Measurements from ENCODE around the gene DTNA. TPM values are rescaled to one million over a fixed set of nuclear protein-coding genes. Genes with fewer than 3 reads are reported as not detected.

The DTNA gene
- polyA plus RNA-seq, 1 experiment: 16.4 TPM

DNA sequence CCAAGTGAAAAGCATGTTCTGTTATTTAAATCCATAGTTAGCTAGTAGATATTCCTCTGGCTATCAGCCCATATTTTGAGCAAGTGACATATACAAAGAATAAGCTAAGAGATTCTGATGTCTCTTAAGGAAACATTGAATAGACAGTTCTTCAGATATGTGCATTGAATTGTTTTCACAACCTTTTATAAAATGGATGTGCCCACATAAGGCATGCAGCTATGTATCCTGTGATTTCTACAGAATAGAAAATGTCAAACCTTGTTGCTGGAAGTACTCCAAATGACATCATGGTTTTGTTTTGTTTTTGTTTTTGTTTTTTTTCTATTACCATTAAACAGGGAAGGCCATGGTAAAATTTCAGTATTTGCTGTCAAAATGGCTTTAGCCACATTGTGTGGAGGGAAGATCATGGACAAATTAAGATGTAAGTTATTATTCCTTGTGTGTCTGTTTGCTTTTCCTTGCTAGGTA, 95.8 kb downstream of the DTNA start:
- Histone ChIP-seq H3K4me3 (ENCODE audit: low read depth, low read length) (no peak overlapping the region), H3K9me3 (ENCODE audit: control insufficient read depth, insufficient read depth, low read length) (no peaks in the 10 kb centered on the region), H3K27me3 (ENCODE audit: control insufficient read depth, insufficient read depth, low read length) (no peaks in the 10 kb centered on the region), H3K27ac (ENCODE audit: low read depth, low read length) (no peak overlapping the region)
- TF ChIP-seq, protein P1, sequence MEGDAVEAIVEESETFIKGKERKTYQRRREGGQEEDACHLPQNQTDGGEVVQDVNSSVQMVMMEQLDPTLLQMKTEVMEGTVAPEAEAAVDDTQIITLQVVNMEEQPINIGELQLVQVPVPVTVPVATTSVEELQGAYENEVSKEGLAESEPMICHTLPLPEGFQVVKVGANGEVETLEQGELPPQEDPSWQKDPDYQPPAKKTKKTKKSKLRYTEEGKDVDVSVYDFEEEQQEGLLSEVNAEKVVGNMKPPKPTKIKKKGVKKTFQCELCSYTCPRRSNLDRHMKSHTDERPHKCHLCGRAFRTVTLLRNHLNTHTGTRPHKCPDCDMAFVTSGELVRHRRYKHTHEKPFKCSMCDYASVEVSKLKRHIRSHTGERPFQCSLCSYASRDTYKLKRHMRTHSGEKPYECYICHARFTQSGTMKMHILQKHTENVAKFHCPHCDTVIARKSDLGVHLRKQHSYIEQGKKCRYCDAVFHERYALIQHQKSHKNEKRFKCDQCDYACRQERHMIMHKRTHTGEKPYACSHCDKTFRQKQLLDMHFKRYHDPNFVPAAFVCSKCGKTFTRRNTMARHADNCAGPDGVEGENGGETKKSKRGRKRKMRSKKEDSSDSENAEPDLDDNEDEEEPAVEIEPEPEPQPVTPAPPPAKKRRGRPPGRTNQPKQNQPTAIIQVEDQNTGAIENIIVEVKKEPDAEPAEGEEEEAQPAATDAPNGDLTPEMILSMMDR (IDR thresholded peaks at IDR 0.05; ENCODE audit: low read depth, low read length): no peak
- no peak for DNase-seq (ENCODE audit: low read depth, low spot score)
- CTCF ChIA-PET: interaction anchor here (0.8 to 1.8 kb wide), 5 partner anchors 17 to 683 kb away, joined by 3 to 10 read pairs (median 4); no protein-coding TSS in a partner anchor
- POLR2A ChIA-PET: no interaction called here

DNA sequence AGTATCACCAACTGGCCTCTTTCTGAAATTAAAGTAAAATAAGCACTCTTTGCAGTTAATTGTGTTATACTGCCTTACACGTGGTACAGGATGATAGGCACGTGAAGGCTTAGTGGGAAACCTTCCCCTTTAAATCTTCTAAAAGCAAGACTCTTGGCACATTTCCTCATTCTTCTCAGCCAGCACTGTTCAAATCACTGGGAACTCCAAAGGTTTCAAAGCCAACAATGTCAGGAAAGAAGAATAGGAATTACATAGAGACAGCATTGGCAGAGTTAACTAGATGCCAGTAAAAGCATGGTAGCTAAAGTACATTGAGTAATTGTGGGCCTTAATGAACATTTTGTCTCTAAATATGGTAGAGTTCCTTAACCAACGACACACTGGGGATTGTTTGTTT, 96.4 kb downstream of the DTNA start:
- no peak for DNase-seq (ENCODE audit: low read depth, low spot score)

DNA sequence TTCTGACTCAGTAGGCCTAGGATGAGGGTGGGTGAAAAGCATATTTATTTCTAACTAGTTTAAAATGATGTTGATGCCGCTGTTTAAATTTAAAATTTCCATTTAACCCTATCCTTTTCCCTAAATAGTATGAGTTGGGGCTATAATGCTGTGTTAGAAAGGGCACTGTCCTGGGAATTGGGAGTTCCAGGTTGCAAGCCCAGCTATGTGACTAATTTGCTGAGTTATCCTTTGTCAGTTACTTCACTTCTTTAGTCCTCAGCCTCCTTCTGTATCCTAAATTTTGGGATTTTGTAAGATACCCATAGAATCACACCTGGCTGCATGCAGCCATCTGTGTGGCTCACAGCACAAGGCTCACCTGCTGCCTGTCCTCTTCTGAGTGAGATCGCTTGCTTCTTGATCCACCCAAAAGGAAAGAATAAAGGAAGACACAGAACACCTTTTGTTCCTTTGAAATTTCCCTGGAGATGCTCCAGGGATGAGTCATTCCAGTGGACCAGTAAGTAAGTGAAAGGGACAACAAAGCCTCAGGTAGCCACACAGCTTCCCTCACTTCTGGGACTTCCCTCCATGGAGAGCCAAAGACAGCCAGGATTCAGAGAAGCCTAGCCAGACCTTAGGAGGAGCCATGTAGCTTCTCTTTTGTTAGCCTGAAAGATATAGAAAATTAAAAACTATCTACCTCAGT, 97.2 kb downstream of the DTNA start:
- DNase-seq (ENCODE audit: low read depth, low spot score): no peak
- Histone ChIP-seq H3K9me3 (ENCODE audit: control insufficient read depth, insufficient read depth, low read length) (no peaks in the 10 kb centered on the region), H3K4me3 (ENCODE audit: low read depth, low read length) (no peak overlapping the region), H3K27me3 (ENCODE audit: control insufficient read depth, insufficient read depth, low read length) (no peaks in the 10 kb centered on the region), H3K27ac (ENCODE audit: low read depth, low read length) (no peak overlapping the region)
- POLR2A ChIA-PET: interaction anchor here (0.7 kb wide), 1 partner anchor 537 kb away, joined by 6 read pairs; the partner anchor contains the start of gene ZNF24
- TF ChIP-seq, protein P1 (IDR thresholded peaks at IDR 0.05; ENCODE audit: low read depth, low read length): no peak
- CTCF ChIA-PET: interaction anchor here (0.6 to 1.3 kb wide), 5 partner anchors 20 to 685 kb away, joined by 3 to 11 read pairs (median 5); no protein-coding TSS in a partner anchor

More for the DNA sequence above, 96.4 kb downstream of the DTNA start:
- POLR2A ChIA-PET: no interaction called here
- H3K27ac ChIP-seq (ENCODE audit: low read depth, low read length): no peak overlapping the region
- H3K4me3 ChIP-seq (ENCODE audit: low read depth, low read length): no peak overlapping the region
- no peaks in the 10 kb centered on the region for H3K9me3 ChIP-seq (ENCODE audit: control insufficient read depth, insufficient read depth, low read length)
- no peaks in the 10 kb centered on the region for H3K27me3 ChIP-seq (ENCODE audit: control insufficient read depth, insufficient read depth, low read length)
- TF ChIP-seq, protein P1 (IDR thresholded peaks at IDR 0.05; ENCODE audit: low read depth, low read length): no peak
- CTCF ChIA-PET: interaction anchor here (0.6 to 1.0 kb wide), 2 partner anchors 62 to 145 kb away, joined by 3 to 5 read pairs; no protein-coding TSS in a partner anchor

DNA sequence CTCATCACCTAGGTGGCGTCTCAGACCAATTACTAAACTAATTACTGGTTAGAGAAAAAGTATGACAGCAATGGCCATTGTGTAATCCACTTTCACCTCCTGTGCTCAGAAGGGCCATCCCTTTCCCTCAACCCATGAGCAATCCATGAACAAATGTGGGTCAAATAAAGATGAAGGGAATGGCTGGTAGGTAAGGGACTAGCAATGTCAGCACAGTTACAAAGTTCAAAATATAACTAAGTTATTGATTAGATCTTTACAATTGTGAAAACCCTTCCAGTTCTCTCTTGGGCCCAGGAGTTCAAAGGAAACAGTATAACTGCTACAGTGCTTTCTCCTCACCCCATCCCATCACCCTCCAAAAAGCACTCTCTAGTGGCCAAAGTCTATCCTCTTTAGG, 98.3 kb downstream of the DTNA start:
- H3K4me3 ChIP-seq (ENCODE audit: low read depth, low read length): no peak overlapping the region
- no peak overlapping the region for H3K27ac ChIP-seq (ENCODE audit: low read depth, low read length)
- ChIA-PET POLR2A (no interaction called here), CTCF (interaction anchor here (1.2 to 1.3 kb wide), 2 partner anchors 146 to 686 kb away, joined by 4 to 11 read pairs; no protein-coding TSS in a partner anchor)
- H3K9me3 ChIP-seq (ENCODE audit: control insufficient read depth, insufficient read depth, low read length): no peaks in the 10 kb centered on the region
- H3K27me3 ChIP-seq (ENCODE audit: control insufficient read depth, insufficient read depth, low read length): no peaks in the 10 kb centered on the region
- DNase-seq (ENCODE audit: low read depth, low spot score): no peak
- TF ChIP-seq, protein P1 (IDR thresholded peaks at IDR 0.05; ENCODE audit: low read depth, low read length): no peak

DNA sequence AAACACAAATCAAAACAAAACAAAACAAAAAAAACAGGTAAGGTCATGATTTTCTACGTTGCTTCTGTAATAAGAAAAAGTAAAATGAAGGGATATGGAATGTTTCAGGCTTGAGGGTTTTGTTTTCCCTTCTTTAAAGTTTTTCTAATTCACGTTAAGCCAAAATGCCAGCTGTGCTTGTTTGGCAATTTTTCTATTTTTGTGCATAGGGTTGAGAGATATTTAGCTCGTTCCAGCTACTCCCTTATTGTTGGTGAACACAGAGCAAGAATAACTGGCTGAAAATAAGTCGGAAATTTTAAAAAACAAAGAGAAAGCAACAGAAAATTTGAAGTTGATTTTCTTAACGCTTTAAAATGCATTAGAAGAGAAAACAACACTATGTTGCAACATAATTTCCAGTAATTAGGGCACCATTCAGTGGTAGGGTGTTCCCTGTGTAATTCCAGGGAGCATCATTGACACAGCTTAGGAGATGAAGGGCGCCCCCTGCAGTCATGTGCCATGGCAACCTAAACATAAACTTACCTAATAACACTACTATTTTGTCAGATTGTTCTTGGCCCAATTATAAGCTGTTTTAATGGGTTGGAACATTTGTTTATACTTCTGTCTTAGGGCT, 99.5 kb downstream of the DTNA start:
- CTCF ChIA-PET: interaction anchor here (0.6 to 3.0 kb wide), 14 partner anchors 9 to 687 kb away, joined by 3 to 20 read pairs (median 4); no protein-coding TSS in a partner anchor
- H3K4me3 ChIP-seq (ENCODE audit: low read depth, low read length): no peak overlapping the region
- H3K9me3 ChIP-seq (ENCODE audit: control insufficient read depth, insufficient read depth, low read length): no peaks in the 10 kb centered on the region
- TF ChIP-seq, protein P1 (IDR thresholded peaks at IDR 0.05; ENCODE audit: low read depth, low read length): peak; percentile 44
- POLR2A ChIA-PET: no interaction called here
- H3K27me3 ChIP-seq (ENCODE audit: control insufficient read depth, insufficient read depth, low read length): no peaks in the 10 kb centered on the region
- H3K27ac ChIP-seq (ENCODE audit: low read depth, low read length): no peak overlapping the region
- no peak for DNase-seq (ENCODE audit: low read depth, low spot score)
